HG03108 (cell line): Measurements from ENCODE around the gene ADIG.

Experiments
- ATAC-seq: cut with Tn5 transposase; IDR thresholded peaks from one replicate; pipeline ENCODE4 v1.9.1; 2021; ENCODE audit warnings: moderate library complexity; ENCODE audit not compliant: unreplicated experiment

The ADIG gene

DNA sequence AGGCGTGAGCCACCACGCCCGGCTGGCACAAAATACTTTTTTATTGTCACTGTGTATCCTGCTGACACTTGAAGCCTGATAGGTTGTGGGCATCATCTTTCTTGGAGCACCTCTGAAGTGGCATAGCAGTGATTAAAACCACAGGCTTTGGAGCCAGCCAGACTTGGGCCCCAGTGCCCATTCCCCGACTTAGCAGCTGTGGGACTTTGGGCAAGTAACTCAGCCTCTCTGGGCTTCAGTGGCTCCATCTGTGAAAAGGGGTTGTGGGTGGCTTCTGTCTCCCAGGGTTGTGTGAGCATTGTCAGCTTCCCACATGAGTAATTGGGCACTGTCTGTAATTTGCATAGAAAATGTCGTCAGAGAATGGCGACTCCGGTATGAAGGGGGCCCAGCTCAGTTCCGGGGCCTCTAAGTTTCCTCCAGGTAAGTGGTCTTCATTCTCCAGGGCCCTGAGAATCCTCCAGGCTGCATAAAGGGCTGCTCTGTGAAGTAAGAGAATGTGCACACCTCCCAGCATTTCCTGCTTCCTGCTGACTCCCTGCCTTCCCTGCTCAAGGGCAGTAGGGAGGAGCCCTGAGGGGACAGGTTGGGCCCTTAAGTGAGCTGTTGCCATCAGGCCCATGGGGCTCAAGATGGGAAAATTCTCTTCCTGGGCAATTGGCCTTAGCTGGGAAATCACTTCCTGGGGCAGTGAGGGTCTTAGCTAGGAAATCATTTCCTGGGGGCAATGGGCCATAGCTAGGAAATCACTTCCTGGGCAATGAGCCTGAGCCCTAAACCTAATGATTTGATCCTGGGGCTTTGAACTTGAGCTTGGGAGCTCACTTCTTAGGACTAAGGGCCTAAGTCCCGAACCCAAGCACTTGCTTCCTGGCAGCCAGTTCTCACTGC lies 47.8 kb downstream of the ADIG start:
- ATAC-seq = no peak

GRCh38 chr20:38629979-38630378 lies 49.0 kb downstream of the ADIG start:
- no peak for ATAC-seq

DNA sequence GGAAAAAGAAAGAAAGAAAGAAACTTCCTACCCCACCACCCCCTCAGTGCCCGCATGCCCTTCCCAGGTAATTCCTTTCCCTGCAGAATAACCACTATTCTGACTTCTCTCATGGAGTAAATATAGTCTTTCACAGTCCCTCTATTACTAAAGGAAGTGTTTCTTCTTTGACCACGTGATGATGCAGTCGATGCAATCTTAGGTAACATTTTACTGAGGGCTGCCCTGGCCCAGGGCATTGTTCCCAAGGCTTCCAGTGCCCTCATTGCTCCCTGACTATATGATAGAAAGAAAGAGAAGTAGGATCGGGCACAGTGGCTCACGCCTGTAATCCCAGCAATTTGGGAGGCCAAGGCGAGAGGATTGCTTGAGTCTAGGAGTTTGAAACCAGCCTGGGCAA lies 49.7 kb downstream of the ADIG start:
- no peak for ATAC-seq

DNA sequence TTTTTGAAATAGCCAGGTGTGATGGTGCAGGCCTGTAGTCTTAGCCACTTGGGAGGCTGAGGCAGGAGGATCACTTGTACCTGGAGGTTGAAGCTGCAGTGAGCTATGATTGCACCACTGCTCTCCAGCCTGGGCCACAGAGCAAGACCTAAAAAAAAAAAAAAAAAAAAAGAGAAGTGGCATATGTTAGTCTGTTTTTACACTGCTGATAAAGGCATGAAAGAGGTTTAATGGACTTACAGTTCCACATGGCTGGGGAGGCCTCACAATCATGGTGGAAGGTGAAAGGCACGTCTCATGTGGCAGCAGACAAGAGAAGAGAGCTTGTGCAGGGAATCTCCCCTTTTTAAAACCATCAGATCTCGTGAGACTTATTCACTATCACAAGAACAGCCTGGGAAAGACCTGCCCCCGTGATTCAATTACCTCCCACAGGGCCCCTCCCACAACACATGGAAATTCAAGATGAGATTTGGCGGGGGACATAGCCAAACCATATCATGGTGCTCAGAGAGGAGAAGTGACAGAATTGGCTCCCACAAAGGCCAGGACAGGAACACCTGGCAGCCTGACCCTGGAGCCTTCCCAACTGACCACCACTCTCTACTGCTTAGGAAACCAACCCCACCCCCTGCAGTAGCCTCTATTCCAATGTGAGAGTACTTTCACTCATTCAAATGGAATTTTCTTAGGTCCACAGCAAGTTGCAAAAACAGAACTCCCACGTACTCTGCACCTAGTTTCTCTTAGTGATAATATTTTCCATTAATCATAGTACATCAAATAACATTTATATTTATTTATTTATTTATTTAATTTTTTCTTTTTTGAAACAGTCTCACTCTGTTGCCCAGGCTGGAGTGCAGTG lies 50.4 kb downstream of the ADIG start:
- ATAC-seq = no peak

DNA sequence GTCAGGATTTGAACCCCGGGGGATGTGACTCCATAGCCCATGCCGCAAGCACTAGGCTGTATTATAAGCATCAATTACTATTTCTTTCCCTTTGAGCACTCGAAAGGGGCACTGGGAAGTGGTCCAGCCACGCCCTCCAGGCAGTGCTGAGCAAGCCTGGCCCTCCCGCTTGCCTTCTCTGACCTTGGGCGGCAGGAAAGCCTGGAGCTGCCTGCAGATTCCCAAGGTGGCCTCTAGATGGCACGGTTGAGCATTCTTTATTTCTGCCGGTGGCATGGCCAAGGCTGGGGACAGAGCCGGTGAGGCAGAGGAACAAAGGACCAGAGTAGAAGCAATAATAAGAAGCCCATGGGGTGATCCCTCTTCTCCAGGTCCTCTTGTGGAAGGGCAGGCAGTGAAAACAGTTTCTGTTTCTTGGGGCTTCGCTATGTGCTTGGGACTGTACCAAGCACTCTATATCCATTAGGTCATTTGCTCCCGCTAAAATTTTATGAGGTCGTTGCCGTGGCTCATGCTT lies 52.6 kb downstream of the ADIG start:
- no peak for ATAC-seq

DNA sequence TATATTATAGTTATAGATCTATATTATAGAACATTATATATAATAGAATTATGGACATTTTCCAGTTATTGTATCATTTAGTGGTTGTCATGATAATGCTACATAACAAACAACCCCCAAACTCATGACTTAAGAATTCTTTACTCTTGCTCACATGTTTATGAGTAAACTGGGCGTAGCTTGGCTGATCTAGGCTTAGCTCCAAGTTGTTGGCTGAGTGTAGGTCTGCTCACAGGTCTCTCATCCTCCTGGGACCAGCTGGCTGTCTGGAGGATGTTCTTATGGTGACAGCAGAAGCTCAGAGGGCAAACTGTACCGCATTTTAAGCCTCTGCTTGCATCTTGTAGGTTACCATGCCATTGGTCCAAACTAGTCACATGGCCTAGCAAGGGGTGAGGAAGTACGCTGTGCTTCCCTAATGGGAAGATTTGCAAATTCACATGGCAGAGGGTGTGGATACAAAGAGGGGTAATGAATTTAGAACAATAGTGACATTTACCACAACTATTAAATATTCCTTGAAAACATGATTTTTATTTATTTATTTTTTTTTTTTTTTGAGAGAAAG lies 54.8 kb downstream of the ADIG start:
- ATAC-seq = no peak
